Measurements from ENCODE around the gene LGMN. TPM values are rescaled to one million over a fixed set of nuclear protein-coding genes. Genes with fewer than 3 reads are reported as not detected.

LGMN gene
- total RNA-seq, 1 experiment from 2014 or later = 38.5 TPM

GRCh38 chr14:92726135-92726932 is 22.1 kb downstream of the LGMN start:
- peak; percentile 95 for DNase-seq (ENCODE audit: low spot score)

DNA sequence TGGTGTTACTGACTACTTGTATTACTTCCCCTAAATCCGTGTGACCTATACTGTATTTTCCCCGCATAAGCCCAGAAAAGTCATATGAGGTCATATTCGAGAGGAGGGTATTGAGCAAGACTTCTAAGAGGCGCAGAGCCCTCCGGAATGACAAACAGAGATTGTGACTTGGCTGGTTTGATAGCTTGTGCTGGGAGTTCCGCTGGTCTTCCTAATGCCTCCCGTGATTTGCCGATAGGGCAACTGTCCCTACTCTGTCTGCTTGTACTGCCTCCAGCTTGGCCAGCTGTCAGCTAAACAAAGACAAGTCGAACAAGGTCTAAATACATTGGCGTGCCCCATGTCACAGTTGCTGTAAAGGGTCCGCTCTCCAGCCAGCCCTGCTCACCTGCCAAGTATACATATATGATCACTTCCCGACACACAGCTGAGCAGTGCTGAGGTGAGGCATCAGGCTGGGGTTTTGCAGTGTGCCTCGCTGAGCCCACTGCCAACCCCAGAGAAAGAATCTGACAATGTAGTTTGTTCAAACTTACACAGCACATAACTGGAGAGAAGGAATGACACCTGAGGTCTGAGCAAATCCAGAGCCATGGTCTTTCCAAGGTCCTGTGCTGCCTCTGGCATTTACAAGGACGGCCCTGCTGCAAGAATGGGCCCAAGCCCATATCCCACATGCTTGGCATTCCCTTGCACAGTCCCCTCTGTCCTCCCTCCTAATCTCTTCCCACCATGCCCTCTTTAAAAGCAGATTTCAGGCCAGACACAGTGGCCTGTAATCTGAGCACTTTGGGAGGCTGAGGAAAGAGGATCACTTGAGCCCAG is 23.7 kb downstream of the LGMN start:
- no peak for DNase-seq (ENCODE audit: low spot score)

DNA sequence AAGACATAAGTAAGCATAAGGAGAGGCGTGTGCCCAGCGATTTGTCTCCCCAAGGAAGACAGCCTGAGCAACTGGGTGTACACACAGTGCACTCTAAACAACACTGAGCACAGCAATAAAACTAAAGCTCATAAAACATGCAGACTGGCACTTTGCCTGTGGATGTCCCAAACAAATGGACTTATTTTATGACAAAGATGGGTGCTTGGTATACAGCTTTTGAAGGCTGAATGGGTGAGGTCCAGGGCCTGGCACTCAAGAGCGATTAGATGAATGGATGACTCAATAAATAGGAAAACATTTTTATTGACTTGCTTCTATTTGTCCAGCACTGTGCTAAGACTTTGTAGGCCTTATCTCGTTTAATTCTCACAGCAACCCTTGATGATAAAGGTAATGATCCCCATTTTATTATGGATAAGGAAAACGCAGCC is 28.5 kb downstream of the LGMN start:
- no peak for DNase-seq (ENCODE audit: low spot score)

DNA sequence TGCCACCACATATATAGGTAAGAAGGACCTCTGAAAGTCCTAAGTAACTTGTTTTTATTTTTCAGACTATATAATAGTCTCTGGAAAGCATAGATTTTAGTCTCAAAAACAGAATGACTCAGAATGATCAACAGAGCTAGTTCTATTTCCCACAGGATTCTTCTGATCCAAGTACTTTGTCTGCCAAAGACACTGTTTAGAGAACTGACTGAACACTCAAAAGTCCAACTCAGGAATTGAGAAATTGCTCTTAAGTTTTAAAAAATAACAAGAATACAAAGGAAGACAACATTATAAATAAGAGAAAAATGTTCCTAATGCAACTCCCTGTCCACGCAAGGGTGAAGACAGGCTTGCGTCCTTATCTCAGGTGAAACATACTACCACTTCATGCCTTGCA is 29.0 kb downstream of the LGMN start:
- DNase-seq (ENCODE audit: low spot score) = no peak

DNA sequence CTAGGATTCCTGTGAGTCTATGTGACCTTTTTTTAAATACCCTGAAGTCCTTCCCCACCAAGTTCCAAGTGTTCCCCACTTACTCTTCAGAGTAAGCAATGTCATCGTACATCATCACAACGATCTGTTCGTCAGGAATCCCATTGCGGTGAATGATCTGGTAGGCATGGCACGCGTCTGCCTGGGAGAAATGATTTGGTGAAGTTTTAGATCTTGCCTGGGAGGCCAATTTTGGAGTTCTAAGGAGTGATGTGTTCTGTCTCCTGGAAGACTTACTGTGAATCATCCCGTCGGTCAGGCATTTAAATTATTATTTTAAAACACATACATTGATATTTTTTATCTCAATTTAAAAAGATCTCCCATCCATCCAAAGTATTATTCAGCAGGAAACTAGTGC is 29.8 kb downstream of the LGMN start:
- DNase-seq (ENCODE audit: low spot score) = no peak

- DNase-seq (ENCODE audit: low spot score) = no peak
Measured at GRCh38 chr14:92717571-92718042, 30.8 kb downstream of the LGMN start.

DNA sequence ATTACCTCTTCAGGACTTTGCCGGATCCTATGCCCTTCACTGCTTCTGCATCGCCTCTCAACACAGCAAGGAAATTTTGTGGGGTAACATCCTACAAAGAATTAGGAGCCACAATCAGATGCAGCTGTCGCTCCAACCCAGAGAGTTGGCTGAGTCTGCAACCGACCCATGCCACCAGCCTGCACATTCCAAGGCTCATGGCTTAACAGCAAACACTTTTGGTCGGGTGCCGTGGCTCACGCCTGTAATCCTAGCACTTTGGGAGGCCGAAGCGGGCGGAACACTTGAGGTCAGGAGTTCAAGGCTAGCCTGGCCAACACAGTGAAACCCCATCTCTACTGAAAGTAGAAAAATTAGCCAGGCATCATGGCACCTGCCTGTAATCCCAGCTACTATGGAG is 32.3 kb downstream of the LGMN start:
- no peak for DNase-seq (ENCODE audit: low spot score)

- peak; percentile 72 for DNase-seq (ENCODE audit: low spot score)
Measured at GRCh38 chr14:92714739-92715307, 33.6 kb downstream of the LGMN start.

GRCh38 chr14:92712654-92713051 is 35.8 kb downstream of the LGMN start:
- DNase-seq (ENCODE audit: low spot score) = no peak

DNA sequence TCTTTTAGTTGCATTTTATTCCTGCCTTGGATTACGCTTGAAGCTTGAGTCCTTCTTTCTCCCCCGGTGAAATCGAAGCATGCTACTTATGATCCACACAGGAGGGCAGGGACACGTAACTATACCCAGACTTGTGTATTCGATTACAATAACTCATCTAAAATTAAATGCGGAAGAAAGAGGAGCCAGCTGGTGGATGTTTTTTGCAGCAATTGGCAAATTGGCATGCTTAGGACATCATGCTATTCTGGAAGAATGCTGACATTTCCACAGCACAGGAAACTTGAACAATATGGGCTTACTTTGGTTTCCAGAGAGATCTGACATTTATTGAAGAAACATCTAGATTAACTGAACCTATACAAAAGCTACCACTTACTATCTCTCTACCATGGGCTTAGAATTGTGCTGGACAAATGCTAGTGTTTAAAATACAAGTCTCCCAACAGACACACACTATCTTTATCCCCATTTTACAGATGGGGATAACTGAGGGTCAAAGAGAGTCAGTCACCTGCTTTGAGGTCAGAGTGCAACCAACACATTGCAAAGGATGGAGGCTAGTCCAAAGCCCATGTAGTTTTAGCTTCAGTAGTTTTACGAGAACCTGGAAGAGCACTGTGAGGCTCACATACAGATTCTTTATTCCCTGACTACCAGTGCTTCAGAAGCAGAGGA is 36.3 kb downstream of the LGMN start:
- DNase-seq (ENCODE audit: low spot score) = no peak

DNA sequence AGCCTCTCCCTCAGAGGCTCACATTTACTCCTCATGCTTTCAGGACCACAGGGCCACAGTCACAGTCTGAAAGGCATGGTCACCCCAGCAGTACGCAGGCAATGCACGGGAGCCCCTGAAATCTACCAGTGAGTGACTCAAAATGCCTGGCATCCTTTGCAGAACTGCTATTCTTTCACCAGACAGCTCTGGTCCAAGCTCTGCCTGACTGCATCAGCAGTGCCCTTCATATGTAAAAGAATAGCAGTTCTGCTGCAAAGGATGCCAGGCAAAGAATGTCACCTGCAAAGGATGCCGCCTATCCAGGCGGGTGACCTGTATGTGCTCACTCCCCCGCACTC is 38.5 kb downstream of the LGMN start:
- DNase-seq (ENCODE audit: low spot score) = no peak

DNA sequence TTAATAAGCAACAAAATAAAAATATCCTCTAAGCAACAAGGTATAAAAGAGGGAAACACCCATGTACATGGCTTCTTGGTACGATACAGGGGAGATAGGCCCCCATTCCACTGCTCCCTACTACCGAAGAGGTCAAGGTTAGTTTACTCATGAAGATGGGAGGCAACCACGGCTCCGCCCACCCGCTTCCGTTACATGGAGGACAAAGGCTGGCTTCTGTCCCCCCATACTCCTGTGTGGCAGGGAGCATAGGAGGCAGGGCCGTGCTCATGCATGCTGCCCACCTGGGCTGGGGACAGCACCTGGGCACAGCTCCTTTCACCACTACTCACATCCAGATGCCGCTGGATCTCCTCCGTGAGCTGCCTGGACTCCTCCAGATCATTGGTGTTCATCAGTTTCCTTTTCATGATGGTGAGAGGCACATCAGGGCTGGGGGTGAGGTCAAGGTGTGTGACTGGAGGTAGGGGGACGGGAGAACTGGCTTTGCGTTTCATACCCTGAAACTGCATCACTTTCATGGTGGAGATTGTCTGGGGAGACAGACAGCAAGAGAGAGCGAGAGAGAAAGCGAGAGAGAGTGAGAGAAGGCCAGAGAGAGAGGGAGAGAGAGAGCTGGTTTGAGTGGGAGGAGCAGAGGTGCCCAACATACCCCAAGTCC is 39.0 kb downstream of the LGMN start:
- no peak for DNase-seq (ENCODE audit: low spot score)

GRCh38 chr14:92706386-92706785 is 42.0 kb downstream of the LGMN start:
- DNase-seq (ENCODE audit: low spot score) = no peak

DNA sequence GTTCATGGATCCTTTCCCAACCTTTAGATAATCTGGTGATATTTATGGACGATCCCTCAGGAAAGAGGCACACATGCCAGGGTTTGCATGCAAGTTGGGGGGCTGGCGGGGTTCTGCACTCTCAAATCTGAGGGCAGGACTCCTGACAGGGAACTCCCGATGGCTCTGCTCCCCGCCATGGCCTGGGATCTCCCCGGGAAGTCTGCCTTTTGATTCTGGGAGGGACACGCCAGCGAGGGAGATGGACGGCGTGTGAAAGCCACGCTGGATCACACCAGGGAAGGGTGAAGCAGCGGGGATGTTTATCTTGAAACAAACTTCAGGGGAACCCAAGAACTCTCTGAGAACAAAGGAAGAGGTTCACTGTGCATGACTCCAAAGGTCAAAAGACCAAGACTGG is 43.6 kb downstream of the LGMN start:
- no peak for DNase-seq (ENCODE audit: low spot score)

- DNase-seq (ENCODE audit: low spot score) = no peak
Measured at GRCh38 chr14:92704036-92704804, 44.2 kb downstream of the LGMN start.

GRCh38 chr14:92703516-92703915 is 44.9 kb downstream of the LGMN start:
- no peak for DNase-seq (ENCODE audit: low spot score)

DNA sequence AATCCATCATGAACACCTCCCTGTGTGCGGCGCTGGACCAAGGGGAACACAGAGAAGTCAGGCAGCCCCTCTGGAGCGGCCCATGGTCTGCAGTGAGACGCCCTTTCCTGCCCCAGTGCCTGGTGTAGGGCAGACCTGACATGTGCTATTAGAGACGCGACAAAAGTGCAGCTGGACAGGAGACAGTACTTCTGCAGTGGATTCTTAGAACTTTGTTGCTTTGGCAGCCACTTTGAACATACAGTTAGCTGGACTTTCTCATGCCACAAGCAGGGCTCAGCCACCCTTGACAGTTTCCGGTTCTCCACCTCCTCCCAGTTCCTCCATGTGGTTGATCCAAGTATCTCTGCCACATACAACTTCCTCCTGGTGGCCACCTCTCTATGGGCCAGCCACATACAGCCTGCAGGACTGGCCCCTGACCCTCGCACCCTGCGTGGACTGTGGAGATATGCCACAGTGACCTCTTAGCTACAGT is 45.9 kb downstream of the LGMN start:
- DNase-seq (ENCODE audit: low spot score) = no peak

DNA sequence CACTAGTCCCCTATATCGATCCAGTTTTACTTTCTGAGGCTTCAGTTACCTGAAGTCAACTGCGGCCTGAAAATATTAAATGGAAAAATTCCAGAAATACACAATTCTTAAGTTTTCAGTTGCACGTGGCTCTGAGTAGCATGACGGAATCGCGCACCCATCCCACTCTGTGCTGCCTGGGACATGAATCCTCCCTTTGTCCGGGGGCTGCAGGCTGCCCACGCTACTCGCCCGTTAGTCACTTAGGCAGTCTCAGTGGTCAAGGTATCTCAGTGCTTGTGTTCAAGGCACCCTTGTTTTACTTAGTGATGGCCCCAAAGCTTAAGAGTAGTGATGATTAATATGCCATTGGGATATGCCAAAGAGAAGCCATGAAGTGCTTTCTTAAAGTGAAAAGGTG is 46.6 kb downstream of the LGMN start:
- DNase-seq (ENCODE audit: low spot score) = no peak

DNA sequence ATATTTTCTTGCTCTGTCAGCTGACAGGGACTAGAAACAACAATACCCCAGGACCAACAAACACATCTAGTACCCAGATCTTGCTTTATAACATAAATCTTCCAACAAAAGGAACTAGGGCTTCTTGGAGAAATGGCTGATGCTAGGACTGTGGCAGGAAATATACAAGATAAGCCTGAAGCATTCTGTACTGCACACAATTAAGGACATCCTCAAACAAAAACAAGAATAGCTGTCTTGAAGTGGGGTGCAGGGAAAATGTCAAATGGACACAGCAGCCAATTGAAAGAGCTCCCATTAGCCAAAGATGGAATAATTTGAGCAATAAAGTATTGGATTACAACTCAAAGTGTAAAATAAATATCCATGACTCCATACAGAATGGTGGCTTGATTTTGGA is 50.0 kb downstream of the LGMN start:
- DNase-seq (ENCODE audit: low spot score) = no peak

GRCh38 chr14:92696366-92696765 is 52.1 kb downstream of the LGMN start:
- no peak for DNase-seq (ENCODE audit: low spot score)

DNA sequence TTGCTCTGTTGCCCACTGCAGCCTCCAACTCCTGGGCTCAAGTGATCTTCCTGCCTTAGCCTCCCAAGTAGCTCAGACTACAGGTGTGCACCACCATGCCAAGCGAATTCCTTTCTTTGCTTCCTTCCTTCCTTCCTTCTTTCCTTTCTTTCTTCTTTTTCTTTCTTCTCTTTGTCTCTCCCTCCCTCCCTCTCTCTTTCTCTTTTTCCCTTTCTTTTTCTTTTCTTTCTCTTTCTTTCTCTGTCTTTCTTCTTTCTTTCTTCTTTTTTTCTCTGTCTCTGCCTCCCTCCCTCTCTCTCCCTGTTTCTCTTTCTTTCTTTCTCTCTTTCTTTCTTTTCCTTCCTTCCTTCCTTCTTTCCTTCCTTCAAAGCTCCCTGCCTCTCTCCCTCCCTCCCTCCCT is 52.9 kb downstream of the LGMN start:
- DNase-seq (ENCODE audit: low spot score) = no peak

Measured in H4 (cell line).